GM12865 (cell line): Measurements from ENCODE around the gene DGCR8.

Source experiments
- DNase-seq: peaks from one replicate; pipeline ENCODE4 v3.0.0; 2010; ENCODE audit warnings: low read depth
- H3K4me3 ChIP-seq: 2 replicates; pipeline ENCODE4 v1.5.1; 2011; ENCODE audit warnings: mild to moderate bottlenecking, low read depth, low read length, control low read depth
- TF ChIP-seq, protein P1 (sequence below): IDR thresholded peaks from 2 replicates; pipeline ENCODE4 v1.5.1; 2011; ENCODE audit warnings: low read length, control low read depth, low read depth, inconsistent platforms; ENCODE audit not compliant: insufficient read depth; ENCODE audit errors: missing control alignments

DGCR8 gene

GRCh38 chr22:20138417-20138738, 58.3 kb downstream of the DGCR8 start:
- TF ChIP-seq, protein P1, sequence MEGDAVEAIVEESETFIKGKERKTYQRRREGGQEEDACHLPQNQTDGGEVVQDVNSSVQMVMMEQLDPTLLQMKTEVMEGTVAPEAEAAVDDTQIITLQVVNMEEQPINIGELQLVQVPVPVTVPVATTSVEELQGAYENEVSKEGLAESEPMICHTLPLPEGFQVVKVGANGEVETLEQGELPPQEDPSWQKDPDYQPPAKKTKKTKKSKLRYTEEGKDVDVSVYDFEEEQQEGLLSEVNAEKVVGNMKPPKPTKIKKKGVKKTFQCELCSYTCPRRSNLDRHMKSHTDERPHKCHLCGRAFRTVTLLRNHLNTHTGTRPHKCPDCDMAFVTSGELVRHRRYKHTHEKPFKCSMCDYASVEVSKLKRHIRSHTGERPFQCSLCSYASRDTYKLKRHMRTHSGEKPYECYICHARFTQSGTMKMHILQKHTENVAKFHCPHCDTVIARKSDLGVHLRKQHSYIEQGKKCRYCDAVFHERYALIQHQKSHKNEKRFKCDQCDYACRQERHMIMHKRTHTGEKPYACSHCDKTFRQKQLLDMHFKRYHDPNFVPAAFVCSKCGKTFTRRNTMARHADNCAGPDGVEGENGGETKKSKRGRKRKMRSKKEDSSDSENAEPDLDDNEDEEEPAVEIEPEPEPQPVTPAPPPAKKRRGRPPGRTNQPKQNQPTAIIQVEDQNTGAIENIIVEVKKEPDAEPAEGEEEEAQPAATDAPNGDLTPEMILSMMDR, result no peak
- no peak overlapping the region for H3K4me3 ChIP-seq
- DNase-seq, result no peak

DNA sequence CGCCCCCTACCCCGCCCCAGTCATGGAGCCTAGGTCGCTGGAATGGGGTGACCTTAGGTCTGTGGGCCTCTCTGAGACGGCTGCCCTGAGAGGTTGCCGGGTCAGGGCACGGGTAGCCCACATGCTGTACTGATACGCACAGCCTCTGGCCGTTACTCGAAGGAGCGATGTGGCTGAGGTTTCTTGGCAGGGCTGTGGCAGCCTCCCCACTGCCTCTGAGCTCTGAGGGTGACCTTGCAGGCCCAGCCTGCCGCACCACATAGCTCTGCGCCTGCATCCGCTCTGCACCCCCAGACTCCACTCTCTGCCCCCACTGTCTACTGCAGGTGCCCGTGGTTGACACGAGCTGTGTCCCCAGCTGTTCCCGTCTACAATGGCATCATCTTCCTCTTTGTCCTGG, 58.8 kb downstream of the DGCR8 start:
- no peak overlapping the region for H3K4me3 ChIP-seq
- TF ChIP-seq, protein P1, result no peak
- no peak for DNase-seq

GRCh38 chr22:20139391-20140106, 59.5 kb downstream of the DGCR8 start:
- DNase-seq, result no peak

DNA sequence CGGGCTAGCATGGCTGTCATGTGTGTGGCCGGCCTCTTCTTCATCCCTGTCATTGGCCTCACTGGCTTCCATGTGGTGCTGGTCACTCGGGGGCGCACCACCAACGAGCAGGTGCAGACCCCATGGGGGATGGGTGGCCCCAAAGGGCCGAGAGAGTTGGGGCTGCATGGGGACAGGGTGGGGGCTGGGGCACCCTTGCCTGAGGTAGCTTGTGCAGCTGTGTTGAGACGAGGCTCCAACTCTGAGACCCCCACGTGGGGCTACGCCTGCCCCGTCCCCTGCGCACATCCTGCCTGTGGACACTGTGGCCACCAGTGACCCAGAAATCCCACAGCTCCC, 60.0 kb downstream of the DGCR8 start:
- no peak overlapping the region for H3K4me3 ChIP-seq
- no peak for DNase-seq
- TF ChIP-seq, protein P1, result no peak

More at GRCh38 chr22:20139391-20140106, 59.5 kb downstream of the DGCR8 start:
- TF ChIP-seq, protein P1, result no peak
- no peak overlapping the region for H3K4me3 ChIP-seq

DNA sequence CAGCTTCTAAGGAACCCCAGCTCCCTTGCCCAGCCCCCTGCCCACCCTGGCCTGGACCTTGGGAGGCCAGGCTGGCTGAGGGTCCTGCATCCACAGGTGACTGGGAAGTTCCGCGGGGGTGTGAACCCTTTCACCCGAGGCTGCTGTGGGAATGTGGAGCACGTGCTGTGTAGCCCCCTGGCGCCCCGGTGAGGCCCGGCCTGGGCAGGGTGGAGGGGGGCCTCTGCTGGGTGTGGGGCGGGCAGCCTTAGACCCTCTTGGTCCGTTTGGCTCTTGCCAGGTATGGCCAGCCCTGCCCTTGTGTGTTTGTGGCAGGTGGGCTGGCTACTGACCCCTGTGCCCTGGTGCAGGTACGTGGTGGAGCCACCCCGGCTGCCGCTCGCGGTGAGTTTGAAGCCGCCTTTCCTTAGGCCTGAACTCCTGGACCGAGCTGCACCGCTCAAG, 60.5 kb downstream of the DGCR8 start:
- DNase-seq, result no peak
- H3K4me3 ChIP-seq, result no peak overlapping the region
- TF ChIP-seq, protein P1, result no peak

DNA sequence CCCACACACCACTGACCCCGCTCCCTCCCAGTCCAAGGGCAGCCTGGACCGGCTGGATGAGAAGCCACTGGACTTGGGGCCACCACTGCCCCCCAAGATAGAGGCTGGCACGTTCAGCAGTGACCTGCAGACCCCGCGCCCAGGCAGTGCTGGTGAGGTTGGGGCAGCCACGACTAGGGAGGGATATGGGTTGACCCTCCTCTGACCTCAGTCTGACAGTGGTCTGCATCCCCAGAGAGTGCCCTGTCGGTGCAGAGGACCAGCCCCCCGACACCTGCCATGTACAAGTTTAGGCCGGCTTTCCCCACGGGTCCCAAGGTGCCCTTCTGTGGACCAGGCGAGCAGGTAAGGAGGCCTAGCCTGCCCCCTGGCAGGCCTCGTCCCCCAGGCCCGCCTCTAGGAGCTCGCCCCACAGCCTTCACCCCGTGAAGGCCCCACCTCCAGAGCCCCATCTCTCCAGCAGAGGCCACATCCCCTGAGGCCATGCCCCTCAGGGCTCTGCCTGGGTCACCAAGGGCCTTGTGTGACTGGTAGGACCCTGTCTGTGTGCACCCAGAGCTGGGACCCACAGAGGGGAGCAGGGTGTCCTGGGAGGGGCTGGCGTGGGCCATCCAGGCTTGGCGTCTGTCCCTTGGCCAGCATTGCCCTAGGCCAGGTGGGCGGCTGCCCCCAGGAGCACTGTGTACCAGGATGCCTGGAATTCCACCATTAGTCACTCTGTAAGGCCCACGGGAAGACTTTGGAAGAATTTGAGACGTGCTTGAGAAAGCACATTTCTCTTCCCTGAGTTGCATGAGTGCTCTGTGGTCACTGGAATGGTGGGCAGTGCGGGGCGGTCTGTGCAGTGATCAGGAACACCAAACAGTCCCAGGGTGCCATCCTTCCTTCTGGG, 61.4 kb downstream of the DGCR8 start:
- TF ChIP-seq, protein P1, result no peak
- no peak for DNase-seq
- no peak overlapping the region for H3K4me3 ChIP-seq
